HL-60 (cell line): Measurements from ENCODE around the gene LRFN4.

Source experiments
- CTCF ChIP-seq: IDR thresholded peaks from one replicate; pipeline ENCODE4 v1.5.1; 2011; ENCODE audit warnings: low read length, control low read depth, inconsistent platforms; ENCODE audit not compliant: insufficient read depth
- POLR2AphosphoS5 ChIP-seq: IDR thresholded peaks from 2 replicates; pipeline ENCODE4 v1.6.1; 2012; ENCODE audit warnings: low read depth
- TF ChIP-seq, protein P1 (sequence below): IDR thresholded peaks from 2 replicates; pipeline ENCODE4 v1.6.1; 2012; ENCODE audit warnings: low read depth; ENCODE audit not compliant: insufficient replicate concordance

- TF ChIP-seq CTCF, result no peak
- TF ChIP-seq, protein P1, sequence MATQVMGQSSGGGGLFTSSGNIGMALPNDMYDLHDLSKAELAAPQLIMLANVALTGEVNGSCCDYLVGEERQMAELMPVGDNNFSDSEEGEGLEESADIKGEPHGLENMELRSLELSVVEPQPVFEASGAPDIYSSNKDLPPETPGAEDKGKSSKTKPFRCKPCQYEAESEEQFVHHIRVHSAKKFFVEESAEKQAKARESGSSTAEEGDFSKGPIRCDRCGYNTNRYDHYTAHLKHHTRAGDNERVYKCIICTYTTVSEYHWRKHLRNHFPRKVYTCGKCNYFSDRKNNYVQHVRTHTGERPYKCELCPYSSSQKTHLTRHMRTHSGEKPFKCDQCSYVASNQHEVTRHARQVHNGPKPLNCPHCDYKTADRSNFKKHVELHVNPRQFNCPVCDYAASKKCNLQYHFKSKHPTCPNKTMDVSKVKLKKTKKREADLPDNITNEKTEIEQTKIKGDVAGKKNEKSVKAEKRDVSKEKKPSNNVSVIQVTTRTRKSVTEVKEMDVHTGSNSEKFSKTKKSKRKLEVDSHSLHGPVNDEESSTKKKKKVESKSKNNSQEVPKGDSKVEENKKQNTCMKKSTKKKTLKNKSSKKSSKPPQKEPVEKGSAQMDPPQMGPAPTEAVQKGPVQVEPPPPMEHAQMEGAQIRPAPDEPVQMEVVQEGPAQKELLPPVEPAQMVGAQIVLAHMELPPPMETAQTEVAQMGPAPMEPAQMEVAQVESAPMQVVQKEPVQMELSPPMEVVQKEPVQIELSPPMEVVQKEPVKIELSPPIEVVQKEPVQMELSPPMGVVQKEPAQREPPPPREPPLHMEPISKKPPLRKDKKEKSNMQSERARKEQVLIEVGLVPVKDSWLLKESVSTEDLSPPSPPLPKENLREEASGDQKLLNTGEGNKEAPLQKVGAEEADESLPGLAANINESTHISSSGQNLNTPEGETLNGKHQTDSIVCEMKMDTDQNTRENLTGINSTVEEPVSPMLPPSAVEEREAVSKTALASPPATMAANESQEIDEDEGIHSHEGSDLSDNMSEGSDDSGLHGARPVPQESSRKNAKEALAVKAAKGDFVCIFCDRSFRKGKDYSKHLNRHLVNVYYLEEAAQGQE, result no peak
- no peak for TF ChIP-seq POLR2AphosphoS5
Observed at GRCh38 chr11:66856496-66857233, at the start of gene LRFN4.
